Measurements from ENCODE around the gene KRTAP19-5. TPM values are rescaled to one million over a fixed set of nuclear protein-coding genes. Genes with fewer than 3 reads are reported as not detected.

KRTAP19-5 gene
- total and polyA plus RNA-seq, 2 donors (not counting 3 experiments of a cell fraction or from before 2014, with no cell fraction given) = not detected

GRCh38 chr21:30491963-30492428 is 9.9 kb downstream of the KRTAP19-5 start, which contains the start of gene KRTAP19-3:
KRTAP19-3 (minus strand) TSS chr21:30492013; CDS start chr21:30491957, 56 bp downstream.
- Histone ChIP-seq H3K27me3 (ENCODE audit: control insufficient read depth in 2 of 2, insufficient read depth in 2 of 2, low read length in 2 of 2) (no peaks in the 10 kb centered on the region), H3K4me1 (ENCODE audit: control insufficient read depth, extremely low read depth, insufficient read depth, low read length) (no peaks in the 10 kb centered on the region), H3K79me2 (ENCODE audit: control insufficient read depth, insufficient read depth, low read length) (no peaks in the 10 kb centered on the region), H4K20me1 (replicated peaks; ENCODE audit: control insufficient read depth, extremely low read depth, insufficient read depth, low read length) (no peaks in the 10 kb centered on the region), H3K9me3 (replicated peaks; ENCODE audit: control insufficient read depth, insufficient read depth, low read length) (peaks cover 4% of the 10 kb centered on the region), H3K4me2 (ENCODE audit: insufficient read depth, low read length) (no peak within 1 kb of the TSS), H3K4me3 (replicated peaks in 1 of 3; ENCODE audit: insufficient read depth in 1 of 3, low read depth in 1 of 3, low read length in 3 of 3) (no peak within 1 kb of the TSS), H3K36me3 (ENCODE audit: control insufficient read depth in 2 of 2, extremely low read depth in 1 of 2, insufficient read depth in 2 of 2, low read length in 2 of 2) (no peaks in the 10 kb centered on the region), H3K9me1 (replicated peaks; ENCODE audit: control insufficient read depth, extremely low read depth, insufficient read depth, low read length) (no peaks in the 10 kb centered on the region), H3K9ac (replicated peaks; ENCODE audit: extremely low read depth, insufficient read depth, low read length) (no peak within 1 kb of the TSS), H3K27ac (ENCODE audit: insufficient read depth, low read depth, low read length) (no peak within 1 kb of the TSS), H2AFZ (ENCODE audit: low read depth, low read length) (no peak within 1 kb of the TSS)
- TF ChIP-seq, protein P1, sequence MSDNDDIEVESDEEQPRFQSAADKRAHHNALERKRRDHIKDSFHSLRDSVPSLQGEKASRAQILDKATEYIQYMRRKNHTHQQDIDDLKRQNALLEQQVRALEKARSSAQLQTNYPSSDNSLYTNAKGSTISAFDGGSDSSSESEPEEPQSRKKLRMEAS (IDR thresholded peaks at IDR 0.05; ENCODE audit: insufficient read depth, insufficient read length) = no peak
- TF ChIP-seq POLR2A (IDR thresholded peaks at IDR 0.05; ENCODE audit: low read depth, low read length) = no peak
- TF ChIP-seq FOS (IDR thresholded peaks at IDR 0.05; ENCODE audit: borderline replicate concordance, insufficient read depth, low read length) = no peak
- TF ChIP-seq MYC (IDR thresholded peaks at IDR 0.05; ENCODE audit: low read depth, low read length) = no peak
- ChIA-PET CTCF (no interaction called here), POLR2A (no interaction called here)
- intact Hi-C loops (cut with micrococcal nuclease) = no loop called here
- DNase-seq (ENCODE audit: low read depth, low spot score) (no peak), FAIRE-seq (no peak)
- dilution Hi-C loops (cut with MboI; ENCODE audit: extremely low pct_ligation_motif_present, low sequenced_read_pairs) = no loop called here
- BruUV-seq (replicated peaks) = no TSS peak

- dilution Hi-C loops (cut with MboI; ENCODE audit: extremely low pct_ligation_motif_present, low sequenced_read_pairs) = no loop called here
- Histone ChIP-seq H4K20me1 (replicated peaks; ENCODE audit: control insufficient read depth, extremely low read depth, insufficient read depth, low read length) (no peaks in the 10 kb centered on the region), H3K4me3 (replicated peaks in 1 of 3; ENCODE audit: insufficient read depth in 1 of 3, low read depth in 1 of 3, low read length in 3 of 3) (no peak within 1 kb of the TSS), H3K79me2 (ENCODE audit: control insufficient read depth, insufficient read depth, low read length) (no peaks in the 10 kb centered on the region), H2AFZ (ENCODE audit: low read depth, low read length) (no peak within 1 kb of the TSS), H3K27ac (ENCODE audit: insufficient read depth, low read depth, low read length) (no peak within 1 kb of the TSS), H3K9me3 (replicated peaks; ENCODE audit: control insufficient read depth, insufficient read depth, low read length) (peaks cover 4% of the 10 kb centered on the region), H3K9ac (replicated peaks; ENCODE audit: extremely low read depth, insufficient read depth, low read length) (no peak within 1 kb of the TSS), H3K36me3 (ENCODE audit: control insufficient read depth in 2 of 2, extremely low read depth in 1 of 2, insufficient read depth in 2 of 2, low read length in 2 of 2) (no peaks in the 10 kb centered on the region), H3K4me2 (ENCODE audit: insufficient read depth, low read length) (no peak within 1 kb of the TSS), H3K27me3 (ENCODE audit: control insufficient read depth in 2 of 2, insufficient read depth in 2 of 2, low read length in 2 of 2) (no peaks in the 10 kb centered on the region), H3K4me1 (ENCODE audit: control insufficient read depth, extremely low read depth, insufficient read depth, low read length) (no peaks in the 10 kb centered on the region), H3K9me1 (replicated peaks; ENCODE audit: control insufficient read depth, extremely low read depth, insufficient read depth, low read length) (no peaks in the 10 kb centered on the region)
- BruUV-seq (replicated peaks) = no TSS peak
- intact Hi-C loops (cut with micrococcal nuclease) = no loop called here
- CTCF ChIA-PET = no interaction called here
- TF ChIP-seq FOS (IDR thresholded peaks at IDR 0.05; ENCODE audit: borderline replicate concordance, insufficient read depth, low read length) (no peak), GATA2 (IDR thresholded peaks at IDR 0.05; ENCODE audit: insufficient read depth, insufficient read length, low read depth, low read length) (no peak), CTCF (IDR thresholded peaks at IDR 0.05; ENCODE audit: extremely low read depth in 1 of 2, insufficient read depth in 1 of 2, low read depth in 1 of 2, low read length in 2 of 2) (no peak), POLR2AphosphoS5 (IDR thresholded peaks at IDR 0.05; ENCODE audit: insufficient read depth, low read depth, low read length) (no peak), MYC (IDR thresholded peaks at IDR 0.05; ENCODE audit: low read depth, low read length) (no peak)
- no peak for DNase-seq (ENCODE audit: low read depth, low spot score)
- POLR2A ChIA-PET = interaction anchor here (0.6 kb wide), 1 partner anchor 268 kb away, joined by 3 read pairs; no protein-coding TSS in a partner anchor
- FAIRE-seq = no peak
These were observed 14.6 kb downstream of the KRTAP19-5 start, which contains the start of gene KRTAP19-2 for GRCh38 chr21:30487336-30487735. KRTAP19-2 (minus strand) TSS chr21:30487436; CDS start chr21:30487348, 88 bp downstream.

Data from endothelial cell of umbilical vein (primary cell).